Panc1 (cell line): ENCODE data around the gene PARD3.

Source experiments
- CTCF ChIP-seq: fragments of 450-650 bp; IDR thresholded peaks from 2 replicates; pipeline ENCODE4 v1.5.1; 2017; ENCODE audit warnings: mild to moderate bottlenecking
- POLR2AphosphoS5 ChIP-seq: IDR thresholded peaks from 2 replicates; pipeline ENCODE4 v1.6.1; 2012; ENCODE audit warnings: mild to moderate bottlenecking, low read depth, low read length, moderate library complexity
- TF ChIP-seq, protein P1 (sequence below), 2 experiments: IDR thresholded peaks; 2 replicates each; pipeline ENCODE4 v1.6.1; 2011 to 2012; ENCODE audit warnings: low read depth in 2 of 2, control low read depth in 1 of 2, low read length in 1 of 2, mild to moderate bottlenecking in 1 of 2, moderate library complexity in 1 of 2; ENCODE audit not compliant: insufficient read depth in 1 of 2

DNA sequence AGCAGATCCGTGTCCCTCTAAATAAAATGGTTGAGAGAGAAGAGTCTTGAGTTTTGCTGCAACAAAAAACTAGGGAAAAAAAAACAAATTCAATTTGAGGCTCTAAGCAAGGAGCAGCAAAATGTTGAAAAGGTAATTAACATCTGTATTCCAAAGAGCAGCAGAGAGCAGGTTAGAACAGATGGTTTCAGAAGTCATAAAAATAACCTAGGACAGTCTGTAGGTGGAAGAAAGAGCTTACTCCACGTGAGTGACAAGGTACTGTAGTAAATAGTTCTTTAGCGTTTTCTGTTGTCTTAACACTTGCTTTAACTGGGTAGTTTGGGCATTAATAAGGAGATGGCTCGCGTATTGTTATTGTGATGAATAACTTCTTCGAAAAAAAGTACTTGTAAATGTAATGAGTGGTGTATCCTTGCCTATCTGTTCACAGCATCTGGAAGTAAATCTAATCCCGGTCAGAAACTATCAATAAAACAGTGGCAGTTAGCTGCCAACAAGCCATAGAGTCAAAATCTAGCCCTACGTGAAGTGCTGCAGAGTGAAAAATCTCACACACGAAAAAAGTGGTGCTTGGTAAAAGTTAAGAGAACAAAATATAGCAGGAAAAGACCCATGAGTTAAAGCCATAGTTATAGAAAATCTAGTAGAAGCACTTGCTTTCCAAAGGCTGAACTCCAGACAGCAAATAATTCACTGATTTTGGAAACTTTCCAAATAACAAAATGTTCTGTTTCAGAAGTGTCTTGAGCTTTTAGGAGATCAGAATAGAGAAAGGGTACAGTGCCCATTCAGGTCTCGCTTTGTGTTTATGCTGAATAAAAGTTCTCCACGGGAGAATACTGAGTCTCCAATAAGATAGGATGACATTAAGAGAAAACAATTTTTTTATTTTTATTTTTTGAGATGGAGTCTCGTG lies 49.3 kb upstream of the PARD3 start:
- TF ChIP-seq CTCF (no peak), POLR2AphosphoS5 (no peak)
- TF ChIP-seq, protein P1, sequence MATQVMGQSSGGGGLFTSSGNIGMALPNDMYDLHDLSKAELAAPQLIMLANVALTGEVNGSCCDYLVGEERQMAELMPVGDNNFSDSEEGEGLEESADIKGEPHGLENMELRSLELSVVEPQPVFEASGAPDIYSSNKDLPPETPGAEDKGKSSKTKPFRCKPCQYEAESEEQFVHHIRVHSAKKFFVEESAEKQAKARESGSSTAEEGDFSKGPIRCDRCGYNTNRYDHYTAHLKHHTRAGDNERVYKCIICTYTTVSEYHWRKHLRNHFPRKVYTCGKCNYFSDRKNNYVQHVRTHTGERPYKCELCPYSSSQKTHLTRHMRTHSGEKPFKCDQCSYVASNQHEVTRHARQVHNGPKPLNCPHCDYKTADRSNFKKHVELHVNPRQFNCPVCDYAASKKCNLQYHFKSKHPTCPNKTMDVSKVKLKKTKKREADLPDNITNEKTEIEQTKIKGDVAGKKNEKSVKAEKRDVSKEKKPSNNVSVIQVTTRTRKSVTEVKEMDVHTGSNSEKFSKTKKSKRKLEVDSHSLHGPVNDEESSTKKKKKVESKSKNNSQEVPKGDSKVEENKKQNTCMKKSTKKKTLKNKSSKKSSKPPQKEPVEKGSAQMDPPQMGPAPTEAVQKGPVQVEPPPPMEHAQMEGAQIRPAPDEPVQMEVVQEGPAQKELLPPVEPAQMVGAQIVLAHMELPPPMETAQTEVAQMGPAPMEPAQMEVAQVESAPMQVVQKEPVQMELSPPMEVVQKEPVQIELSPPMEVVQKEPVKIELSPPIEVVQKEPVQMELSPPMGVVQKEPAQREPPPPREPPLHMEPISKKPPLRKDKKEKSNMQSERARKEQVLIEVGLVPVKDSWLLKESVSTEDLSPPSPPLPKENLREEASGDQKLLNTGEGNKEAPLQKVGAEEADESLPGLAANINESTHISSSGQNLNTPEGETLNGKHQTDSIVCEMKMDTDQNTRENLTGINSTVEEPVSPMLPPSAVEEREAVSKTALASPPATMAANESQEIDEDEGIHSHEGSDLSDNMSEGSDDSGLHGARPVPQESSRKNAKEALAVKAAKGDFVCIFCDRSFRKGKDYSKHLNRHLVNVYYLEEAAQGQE (IDR thresholded peaks at IDR 0.05; ENCODE audit: insufficient read depth in 1 of 2, low read depth in 2 of 2, low read length in 1 of 2) = no peak
